GM06990 (cell line): ENCODE results near the gene PLCB2.
A peak's percentile ranks its signal among the peaks of the same experiment; 100 is the strongest.

Experiments used
- DNase-seq: peaks from one replicate; pipeline ENCODE4 v3.0.0-alpha.2; 2011; ENCODE audit not compliant: insufficient read length; ENCODE audit errors: extremely low read depth
- H3K27me3 ChIP-seq: replicated peaks from 2 replicates; pipeline ENCODE4 v1.6.0; 2011; ENCODE audit warnings: low read length; ENCODE audit not compliant: control insufficient read depth, insufficient read depth
- H3K36me3 ChIP-seq: 2 replicates; pipeline ENCODE4 v1.5.1; 2011; ENCODE audit warnings: low read length; ENCODE audit not compliant: control insufficient read depth, insufficient read depth
- H3K4me3 ChIP-seq: replicated peaks from 2 replicates; pipeline ENCODE4 v1.5.1; 2011; ENCODE audit warnings: low read depth, mild to moderate bottlenecking, control low read depth, low read length
- CTCF ChIP-seq: IDR thresholded peaks from 2 replicates; pipeline ENCODE4 v1.5.1; 2011; ENCODE audit warnings: low read length, control low read depth, mild to moderate bottlenecking, inconsistent platforms; ENCODE audit not compliant: insufficient read depth, poor library complexity, severe bottlenecking

The PLCB2 gene

GRCh38 chr15:40314723-40315276 is 7.1 kb upstream of the PLCB2 start:
- no peak for DNase-seq
- Histone ChIP-seq H3K27me3 (no peaks in the 10 kb centered on the region), H3K36me3 (no peaks in the 10 kb centered on the region), H3K4me3 (no peak overlapping the region)
- no peak for TF ChIP-seq CTCF

- no peak for TF ChIP-seq CTCF
- H3K36me3 ChIP-seq: no peaks in the 10 kb centered on the region
- H3K4me3 ChIP-seq: no peak overlapping the region
- H3K27me3 ChIP-seq: no peaks in the 10 kb centered on the region
- no peak for DNase-seq
Measured at GRCh38 chr15:40313531-40314398, 6.0 kb upstream of the PLCB2 start.

GRCh38 chr15:40312370-40313158 is 4.8 kb upstream of the PLCB2 start:
- Histone ChIP-seq H3K36me3 (no peaks in the 10 kb centered on the region), H3K27me3 (no peaks in the 10 kb centered on the region), H3K4me3 (no peak overlapping the region)
- TF ChIP-seq CTCF: no peak
- no peak for DNase-seq

- Histone ChIP-seq H3K4me3 (no peak overlapping the region), H3K36me3 (no peaks in the 10 kb centered on the region), H3K27me3 (no peaks in the 10 kb centered on the region)
- DNase-seq: no peak
- TF ChIP-seq CTCF: no peak
Measured at GRCh38 chr15:40310993-40311392, 3.3 kb upstream of the PLCB2 start.

- Histone ChIP-seq H3K36me3 (no peaks in the 10 kb centered on the region), H3K27me3 (no peaks in the 10 kb centered on the region), H3K4me3 (no peak overlapping the region)
- DNase-seq: no peak
- peak; percentile 73 for TF ChIP-seq CTCF
Measured at GRCh38 chr15:40310001-40310959, 2.5 kb upstream of the PLCB2 start.
